ENCODE data around the gene FLOT2.
"Not testable (repeated sequence)": the region's sequence is repeated elsewhere in the genome, so short reads cannot be mapped to it uniquely, and the experiment has no call there.

Gene FLOT2

DNA sequence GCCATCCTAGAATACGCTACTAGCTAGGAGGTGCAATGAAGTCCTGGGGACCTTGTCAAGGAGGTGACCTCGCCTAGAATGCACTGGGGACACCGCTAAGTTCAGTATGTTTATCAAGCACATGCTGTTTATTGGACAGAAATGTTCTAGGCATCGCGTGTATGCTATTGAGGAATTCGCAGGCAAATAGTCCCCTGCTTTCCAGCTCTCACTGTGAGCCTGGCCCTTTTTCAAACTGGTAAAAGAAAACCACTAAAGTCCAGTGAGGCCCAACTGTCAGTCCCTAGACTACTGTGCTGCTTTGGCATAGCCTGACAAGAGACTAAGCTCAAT lies 53.8 kb downstream of the FLOT2 start:
- no peak for DNase-seq (ENCODE audit: low read depth in 2 of 2)

GRCh38 chr17:28842282-28843012 lies 55.1 kb downstream of the FLOT2 start, which contains the start of gene FAM222B:
Gene FAM222B (minus strand): TSS chr17:28842790. CDS start chr17:28766667, 76,123 bp downstream.
- DNase-seq (ENCODE audit: low read depth in 2 of 2) = peak; percentile 75 to 81

GRCh38 chr17:28841901-28842281 lies 55.6 kb downstream of the FLOT2 start:
- DNase-seq (ENCODE audit: low read depth in 2 of 2) = no peak

DNA sequence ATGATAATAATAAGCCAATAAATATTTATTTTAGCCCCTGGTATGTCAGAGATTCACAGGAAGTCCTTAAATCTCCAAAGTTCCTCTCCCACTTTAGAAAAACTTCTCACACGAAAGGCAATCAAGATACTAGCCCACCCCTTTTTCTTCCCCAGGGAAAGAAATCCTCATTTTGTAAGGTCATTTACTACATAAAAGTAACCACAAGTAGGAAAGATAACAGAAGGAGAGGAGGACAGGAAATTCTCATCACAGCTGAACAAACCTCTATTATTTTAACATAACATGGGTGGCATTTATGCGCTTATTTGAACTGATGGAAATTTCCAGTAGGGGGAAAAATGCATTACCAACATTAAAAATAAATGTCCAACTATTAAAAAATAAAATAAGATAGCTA lies 58.3 kb downstream of the FLOT2 start:
- DNase-seq (ENCODE audit: low read depth in 2 of 2) = no peak

- not testable (repeated sequence) for DNase-seq (ENCODE audit: low read depth in 2 of 2)
Measured at GRCh38 chr17:28836541-28836940, 61.0 kb downstream of the FLOT2 start.

DNA sequence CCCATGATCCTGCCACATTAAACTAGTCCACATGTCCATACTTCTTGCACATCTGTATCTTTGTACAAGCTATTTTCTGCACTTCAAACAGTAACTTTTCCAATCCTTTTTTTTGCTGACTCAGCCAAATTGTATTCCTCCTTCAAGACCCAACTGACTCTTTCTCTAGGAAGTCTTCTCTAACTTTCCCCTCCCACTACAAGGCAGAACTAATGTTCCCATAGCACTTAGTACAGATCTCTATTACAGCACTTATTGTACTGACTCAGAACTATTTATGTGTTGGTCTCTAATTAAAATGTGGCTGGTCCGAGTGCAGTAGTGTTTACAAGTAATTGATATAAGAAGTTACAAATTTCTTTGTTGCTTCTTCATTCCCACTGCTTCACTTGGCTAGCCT lies 63.1 kb downstream of the FLOT2 start:
- DNase-seq (ENCODE audit: low read depth in 2 of 2) = no peak

Measured in stimulated activated CD4-positive, alpha-beta T cell treated with anti-CD3 and anti-CD28 coated beads, Interleukin-1b, Interleukin-23, amount 100 ng/mL, for 4 hours (primary cell).